ENCODE measurements around the gene IL22RA1. TPM values are rescaled to one million over a fixed set of nuclear protein-coding genes. Genes with fewer than 3 reads are reported as not detected.
A peak's percentile ranks its signal among the peaks of the same experiment; 100 is the strongest.

The IL22RA1 gene
- polyA plus RNA-seq, 4 donors: 0.11 to 4.0 (median 2.7) TPM

GRCh38 chr1:24168245-24168644 lies 25.3 kb upstream of the IL22RA1 start:
- DNase-seq (ENCODE audit: low read depth in 4 of 4, low spot score in 3 of 4): no peak

DNA sequence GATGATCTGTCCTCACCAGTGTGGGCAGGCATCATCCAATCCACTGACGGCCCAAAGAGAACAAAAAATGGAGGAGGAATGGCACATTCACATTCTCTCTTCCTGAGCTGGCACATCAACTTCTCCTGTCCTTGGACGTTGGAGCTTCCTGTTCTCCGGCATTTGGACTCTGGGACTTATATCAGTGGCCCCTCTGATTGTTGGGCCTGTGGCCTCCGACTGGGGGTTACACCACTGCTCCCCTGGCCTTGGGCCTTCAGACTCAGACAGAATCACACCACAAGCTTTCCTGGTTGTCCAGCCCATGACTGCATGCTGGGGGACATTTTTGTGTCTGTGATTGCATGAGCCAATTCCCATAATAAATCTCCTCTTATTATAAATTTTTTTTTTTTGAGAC lies 24.1 kb upstream of the IL22RA1 start:
- no peak for DNase-seq (ENCODE audit: low read depth in 4 of 4, low spot score in 3 of 4)

- no peak for DNase-seq (ENCODE audit: low read depth in 4 of 4, low spot score in 3 of 4)
These were observed 22.6 kb upstream of the IL22RA1 start for GRCh38 chr1:24165500-24165899.

DNA sequence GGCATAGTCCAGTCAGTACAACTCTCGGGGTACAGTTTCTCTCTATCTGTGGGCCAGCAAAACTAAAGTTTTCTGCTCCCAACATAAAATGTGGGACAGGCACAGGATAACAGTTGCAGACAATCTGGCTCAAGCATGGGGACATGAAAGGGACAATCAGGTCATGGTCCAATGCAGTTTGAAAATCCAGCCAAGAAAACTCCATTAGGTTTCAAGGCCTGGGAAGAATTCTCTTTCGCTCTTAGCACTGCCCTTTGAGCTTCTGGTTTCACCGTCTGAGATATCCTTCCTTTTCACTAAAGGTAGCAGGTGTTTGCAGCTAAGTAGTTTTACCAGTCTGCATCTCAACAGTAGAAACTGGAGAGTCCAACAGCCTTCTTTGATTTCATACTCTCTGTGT lies 21.1 kb upstream of the IL22RA1 start:
- no peak for DNase-seq (ENCODE audit: low read depth in 4 of 4, low spot score in 3 of 4)

GRCh38 chr1:24162201-24162600 lies 19.3 kb upstream of the IL22RA1 start:
- DNase-seq (ENCODE audit: low read depth in 4 of 4, low spot score in 3 of 4): no peak

- DNase-seq (ENCODE audit: low read depth in 4 of 4, low spot score in 3 of 4): no peak
These were observed 18.3 kb upstream of the IL22RA1 start for GRCh38 chr1:24161270-24161669.

- DNase-seq (ENCODE audit: low read depth in 4 of 4, low spot score in 3 of 4): no peak
These were observed 16.4 kb upstream of the IL22RA1 start for GRCh38 chr1:24159366-24159765.

DNA sequence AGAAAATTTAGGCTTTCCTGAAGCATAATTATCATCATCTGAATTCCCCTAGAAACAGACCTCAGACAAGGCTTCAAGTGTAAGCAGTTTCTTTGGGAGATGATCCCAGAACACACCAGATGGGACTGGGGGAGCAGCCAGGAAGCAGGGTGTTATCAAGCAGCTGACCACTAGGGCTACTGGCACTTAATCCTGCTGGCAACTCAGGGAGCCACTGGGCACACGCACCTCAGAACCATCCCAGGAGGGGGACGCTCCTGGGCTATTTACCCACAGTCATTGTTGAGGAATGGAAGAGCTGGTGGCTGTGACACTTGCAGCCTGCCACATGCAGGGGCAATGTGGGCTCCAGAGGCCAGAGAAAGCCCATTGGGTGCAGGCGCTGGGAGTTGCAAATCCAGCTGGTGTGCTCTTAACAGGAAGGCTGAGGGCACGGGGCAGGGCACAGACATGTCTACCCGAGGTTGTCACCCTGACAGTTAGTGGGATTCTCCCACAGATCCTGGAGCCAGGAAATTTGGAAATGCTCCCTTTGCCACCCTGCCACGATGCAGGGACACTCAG lies 15.1 kb upstream of the IL22RA1 start:
- DNase-seq (ENCODE audit: low read depth in 4 of 4, low spot score in 3 of 4): no peak

DNA sequence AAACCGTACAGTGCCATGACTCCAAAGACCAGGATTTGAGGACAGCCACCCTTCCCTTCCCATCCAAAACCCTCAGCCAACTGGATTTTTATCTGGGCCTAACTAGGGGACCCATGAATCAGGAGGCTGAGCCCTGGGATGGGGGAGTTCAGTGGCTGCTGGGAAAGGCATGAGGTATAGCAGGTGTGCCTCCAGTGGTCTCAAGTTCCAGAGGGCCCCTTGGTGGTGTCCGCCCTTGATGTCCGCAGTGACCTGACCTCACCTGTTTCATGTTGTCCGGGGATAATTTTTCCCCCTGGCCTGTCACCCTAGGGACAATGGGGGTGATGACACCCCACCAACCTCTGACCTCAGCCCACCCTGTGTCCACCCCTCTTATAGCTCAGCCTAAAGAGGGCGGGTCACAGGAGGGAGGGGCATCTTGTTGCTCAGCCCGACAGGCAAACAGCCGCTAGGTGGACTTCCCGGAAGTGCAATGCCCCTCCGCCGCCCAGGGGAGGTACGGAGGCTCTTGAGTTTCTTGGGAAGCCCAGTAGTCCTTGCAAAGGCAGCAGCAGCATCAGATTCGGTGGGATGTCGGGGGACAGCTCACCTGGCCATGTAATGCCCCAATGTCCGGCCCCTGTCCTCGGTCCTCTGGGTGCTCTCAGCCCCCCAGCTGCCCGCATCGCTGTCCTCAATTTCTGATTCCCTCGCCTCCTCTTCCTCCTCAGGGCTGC lies 13.8 kb upstream of the IL22RA1 start:
- DNase-seq (ENCODE audit: low read depth in 4 of 4, low spot score in 3 of 4): no peak

- DNase-seq (ENCODE audit: low read depth in 4 of 4, low spot score in 3 of 4): no peak
These were observed 12.3 kb upstream of the IL22RA1 start for GRCh38 chr1:24155011-24155782.

- DNase-seq (ENCODE audit: low read depth in 4 of 4, low spot score in 3 of 4): no peak
These were observed 11.3 kb upstream of the IL22RA1 start for GRCh38 chr1:24154215-24154614.

DNA sequence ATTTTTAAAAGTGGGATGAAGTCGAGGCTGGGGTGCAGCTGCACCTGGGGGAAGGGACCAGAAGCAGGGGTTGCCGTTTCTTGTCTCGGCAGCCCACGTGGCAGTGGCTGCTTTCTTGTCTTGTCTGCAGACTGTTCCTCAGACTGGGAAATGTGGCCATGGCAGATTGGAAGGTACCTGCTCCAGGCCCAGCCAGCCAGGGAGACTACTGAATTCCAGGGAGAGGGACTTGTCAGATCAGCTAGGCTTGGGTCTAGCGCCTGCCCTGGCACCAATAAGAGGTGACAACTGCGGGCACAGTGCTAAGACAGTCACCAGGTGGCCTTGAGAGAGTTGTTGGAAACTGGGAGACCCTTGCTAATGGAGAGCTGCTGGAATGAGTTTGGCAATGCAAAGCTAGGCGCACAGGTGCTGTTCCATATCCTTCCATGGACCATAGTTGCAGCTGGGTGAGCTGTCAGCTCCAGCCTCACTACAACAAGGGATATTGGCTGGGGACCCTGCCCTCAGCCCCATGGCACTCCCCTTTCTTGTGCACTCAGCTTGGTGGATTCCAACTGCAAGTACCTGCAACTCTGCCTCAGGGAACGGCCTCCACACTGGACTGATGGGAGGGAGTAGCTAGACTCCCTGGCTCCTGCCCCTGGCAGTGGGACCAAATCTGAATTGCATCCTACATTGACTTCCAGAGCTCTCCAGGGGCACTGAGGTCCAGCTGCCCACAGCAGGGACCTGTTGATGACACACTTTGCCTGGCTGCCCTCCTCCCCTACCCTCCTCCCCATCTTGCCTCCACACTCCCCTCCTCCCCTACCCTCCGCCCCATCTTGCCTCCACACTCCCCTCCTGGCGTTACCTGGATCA lies 9.9 kb upstream of the IL22RA1 start:
- no peak for DNase-seq (ENCODE audit: low read depth in 4 of 4, low spot score in 3 of 4)

- peak in 2 of 4 donors; percentile 60 to 76 for DNase-seq (ENCODE audit: low read depth in 4 of 4, low spot score in 3 of 4)
These were observed 8.2 kb upstream of the IL22RA1 start for GRCh38 chr1:24151175-24151533.

- DNase-seq (ENCODE audit: low read depth in 4 of 4, low spot score in 3 of 4): peak; percentile 71 to 81 (median 74)
These were observed 7.6 kb upstream of the IL22RA1 start for GRCh38 chr1:24150234-24151174.

GRCh38 chr1:24149866-24150233 lies 6.9 kb upstream of the IL22RA1 start:
- no peak for DNase-seq (ENCODE audit: low read depth in 4 of 4, low spot score in 3 of 4)

GRCh38 chr1:24147816-24148215 lies 4.9 kb upstream of the IL22RA1 start:
- no peak for DNase-seq (ENCODE audit: low read depth in 4 of 4, low spot score in 3 of 4)

GRCh38 chr1:24147194-24147593 lies 4.3 kb upstream of the IL22RA1 start:
- no peak for DNase-seq (ENCODE audit: low read depth in 4 of 4, low spot score in 3 of 4)

- DNase-seq (ENCODE audit: low read depth in 4 of 4, low spot score in 3 of 4): no peak
These were observed 1.5 kb downstream of the IL22RA1 start for GRCh38 chr1:24141311-24141997.

DNA sequence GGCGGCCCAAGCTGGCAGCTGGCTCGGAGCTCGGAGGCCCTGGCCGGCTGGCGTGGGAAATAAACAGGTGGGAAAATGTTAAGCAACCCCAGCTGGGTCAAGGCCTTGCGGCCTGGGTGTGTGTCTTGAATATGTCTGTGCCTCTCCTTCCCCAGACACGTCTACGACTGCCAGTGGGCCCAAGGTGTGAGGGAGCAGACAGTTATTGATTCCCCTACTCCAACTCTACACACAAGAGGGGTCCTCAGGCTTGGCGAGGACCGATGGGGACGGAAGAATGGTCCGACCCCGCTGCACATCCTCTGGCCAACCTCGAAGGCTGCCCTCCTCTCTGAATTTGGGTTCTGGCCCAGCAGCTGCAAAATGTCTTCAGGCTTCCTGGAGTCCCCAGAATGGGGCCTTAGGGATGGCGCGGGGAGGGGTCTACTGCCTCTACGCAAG lies 2.2 kb downstream of the IL22RA1 start:
- DNase-seq (ENCODE audit: low read depth in 4 of 4, low spot score in 3 of 4): no peak
